Activated CD4-positive, alpha-beta T cell treated with anti-CD3 and anti-CD28 coated beads for 1 hour (primary cell): ENCODE measurements around the gene VWF.
"Not testable (repeated sequence)": the region's sequence is repeated elsewhere in the genome, so short reads cannot be mapped to it uniquely, and the experiment has no call there.

Experiments
- DNase-seq: peaks from one replicate; pipeline ENCODE4 v3.0.0-alpha.2; 2020

The VWF gene

GRCh38 chr12:6124411-6125309, at the start of gene VWF:
Gene VWF (minus strand): TSS chr12:6124670. CDS start chr12:6123196, 1,474 bp downstream.
- DNase-seq, result no peak

GRCh38 chr12:6172862-6173261, 48.4 kb upstream of the VWF start:
- DNase-seq, result no peak

- DNase-seq, result no peak
Measured at GRCh38 chr12:6172086-6172485, 47.6 kb upstream of the VWF start.

GRCh38 chr12:6171409-6172015, 47.0 kb upstream of the VWF start:
- DNase-seq, result no peak

GRCh38 chr12:6167327-6168280, 43.1 kb upstream of the VWF start:
- DNase-seq, result peak; percentile 24

GRCh38 chr12:6166808-6167207, 42.3 kb upstream of the VWF start:
- no peak for DNase-seq

- DNase-seq, result no peak
Measured at GRCh38 chr12:6165395-6165794, 40.9 kb upstream of the VWF start.

GRCh38 chr12:6163416-6164060, 39.1 kb upstream of the VWF start:
- DNase-seq, result no peak

GRCh38 chr12:6161124-6161882, 36.8 kb upstream of the VWF start:
- DNase-seq, result no peak

GRCh38 chr12:6160049-6160649, 35.7 kb upstream of the VWF start:
- not testable (repeated sequence) for DNase-seq

- DNase-seq, result not testable (repeated sequence)
Measured at GRCh38 chr12:6159166-6160011, 34.9 kb upstream of the VWF start.

- DNase-seq, result no peak
Measured at GRCh38 chr12:6158749-6159148, 34.3 kb upstream of the VWF start.

- no peak for DNase-seq
Measured at GRCh38 chr12:6158255-6158654, 33.8 kb upstream of the VWF start.

- no peak for DNase-seq
Measured at GRCh38 chr12:6157482-6157881, 33.0 kb upstream of the VWF start.

GRCh38 chr12:6154730-6155459, 30.4 kb upstream of the VWF start:
- no peak for DNase-seq

- not testable (repeated sequence) for DNase-seq
Measured at GRCh38 chr12:6148722-6149121, 24.3 kb upstream of the VWF start.

GRCh38 chr12:6148061-6148460, 23.6 kb upstream of the VWF start:
- no peak for DNase-seq

GRCh38 chr12:6146951-6147350, 22.5 kb upstream of the VWF start:
- DNase-seq, result no peak

GRCh38 chr12:6146509-6146908, 22.0 kb upstream of the VWF start:
- DNase-seq, result no peak

GRCh38 chr12:6145564-6145963, 21.1 kb upstream of the VWF start:
- no peak for DNase-seq
